Endodermal cell (in vitro differentiated cells): ENCODE measurements around the gene MTMR2. TPM values are rescaled to one million over a fixed set of nuclear protein-coding genes. Genes with fewer than 3 reads are reported as not detected.

Source experiments
- DNase-seq: peaks from one replicate; pipeline ENCODE4 v3.0.0-alpha.2; 2017
- H3K27ac ChIP-seq: 2 replicates; pipeline ENCODE4 v1.5.1; 2013; ENCODE audit warnings: mild to moderate bottlenecking, low read depth, low read length, moderate library complexity
- H3K27me3 ChIP-seq: 2 replicates; pipeline ENCODE4 v1.6.1; 2013; ENCODE audit warnings: mild to moderate bottlenecking, low read length, moderate library complexity; ENCODE audit not compliant: insufficient read depth, control insufficient read depth, poor library complexity, severe bottlenecking
- H3K36me3 ChIP-seq: 2 replicates; pipeline ENCODE4 v1.7.0; 2013; ENCODE audit warnings: mild to moderate bottlenecking, low read length, moderate library complexity; ENCODE audit not compliant: control insufficient read depth, insufficient read depth
- H3K4me1 ChIP-seq: one replicate; pipeline ENCODE4 v1.7.0; 2013; ENCODE audit warnings: low read length; ENCODE audit not compliant: control insufficient read depth, insufficient read depth
- H3K4me3 ChIP-seq: 2 replicates; pipeline ENCODE4 v1.5.1; 2013; ENCODE audit warnings: mild to moderate bottlenecking, low read length, moderate library complexity
- H3K9ac ChIP-seq: 2 replicates; pipeline ENCODE4 v1.6.1; 2013; ENCODE audit warnings: mild to moderate bottlenecking, low read length, moderate library complexity; ENCODE audit not compliant: poor library complexity, severe bottlenecking; ENCODE audit errors: extremely low read depth
- H3K9me3 ChIP-seq: 2 replicates; pipeline ENCODE4 v1.6.1; 2013; ENCODE audit warnings: mild to moderate bottlenecking, low read length, moderate library complexity; ENCODE audit not compliant: control insufficient read depth
- H3K27ac Mint-ChIP-seq: 2 replicates; pipeline ENCODE4 v1.8.0; 2020; ENCODE audit warnings: mixed read lengths
- H3K27me3 Mint-ChIP-seq: 2 replicates; pipeline ENCODE4 v1.8.0; 2021; ENCODE audit warnings: mild to moderate bottlenecking, mixed read lengths; ENCODE audit not compliant: insufficient read depth
- H3K36me3 Mint-ChIP-seq: 2 replicates; pipeline ENCODE4 v1.8.0; 2020; ENCODE audit warnings: low read depth, mixed read lengths
- H3K4me1 Mint-ChIP-seq: 2 replicates; pipeline ENCODE4 v1.8.0; 2020; ENCODE audit warnings: mixed read lengths
- H3K4me3 Mint-ChIP-seq: 2 replicates; pipeline ENCODE4 v1.8.0; 2020; ENCODE audit warnings: mild to moderate bottlenecking, moderate library complexity, mixed read lengths
- H3K9me3 Mint-ChIP-seq: 2 replicates; pipeline ENCODE4 v1.8.0; 2020; ENCODE audit warnings: mild to moderate bottlenecking, mixed read lengths
- CTCF ChIP-seq: fragments of 200-600 bp; sonication (generic); conservative IDR thresholded peaks from 2 replicates; pipeline ENCODE4 v1.5.0; 2021; ENCODE audit warnings: antibody characterized with exemption, mild to moderate bottlenecking
- WGBS, 2 experiments: methylation state at CpG; one replicate each; pipeline versions ENCODE4 v1.1.5 to v1.1.7; 2013; ENCODE audit warnings: missing lambda C conversion rate in 2 of 2, mixed read lengths in 1 of 2; ENCODE audit not compliant: insufficient coverage in 1 of 2, insufficient read length in 1 of 2; 5-methylcytosine and 5-hydroxymethylcytosine counted together
- total RNA-seq, 2 donors: library from RNA; stranded (reverse); fragmentation: NEBNext Ultra II Directional in 1 of 2; extraction: Animal tissue kit (Norgen Biotek cat#: 25700) in 1 of 2; gene quantifications; 2 replicates in 1 of 2; 3 replicates in 1 of 2; pipeline ENCODE4 v1.2.1, GENCODE V29; 2021

The MTMR2 gene
- total RNA-seq, 2 donors from 2014 or later, result 56.9 to 65.8 TPM

- Histone ChIP-seq H3K36me3 (peaks cover 4% of the 10 kb centered on the region), H3K27ac (no peak overlapping the region), H3K4me1 (peaks cover 3% of the 10 kb centered on the region), H3K9me3 (no peaks in the 10 kb centered on the region), H3K4me3 (no peak overlapping the region), H3K27me3 (no peaks in the 10 kb centered on the region), H3K9ac (no peak overlapping the region)
- no peaks in the 10 kb centered on the region for H3K9me3 Mint-ChIP-seq
- H3K4me1 Mint-ChIP-seq, result peaks cover 25% of the 10 kb centered on the region
- no peaks in the 10 kb centered on the region for H3K36me3 Mint-ChIP-seq
- no peaks in the 10 kb centered on the region for H3K27me3 Mint-ChIP-seq
- H3K4me3 Mint-ChIP-seq, result no peak overlapping the region
- no peak for DNase-seq
- peak overlapping the region; percentile 28 for H3K27ac Mint-ChIP-seq
- no peak for TF ChIP-seq CTCF
- WGBS, 2 experiments, result 100% methylated on average over 1 of the region's 1 CpG
These were observed 9.9 kb downstream of the MTMR2 start for GRCh38 chr11:95913830-95914615.

GRCh38 chr11:95912902-95913560 lies 10.9 kb downstream of the MTMR2 start:
- WGBS, 2 experiments, result 95 to 96% methylated on average over 3 to 4 of the region's 4 CpGs
- Mint-ChIP-seq H3K4me1 (peaks cover 25% of the 10 kb centered on the region), H3K27me3 (no peaks in the 10 kb centered on the region), H3K4me3 (no peak overlapping the region), H3K36me3 (no peaks in the 10 kb centered on the region), H3K9me3 (no peaks in the 10 kb centered on the region), H3K27ac (no peak overlapping the region)
- Histone ChIP-seq H3K9ac (no peak overlapping the region), H3K4me1 (peaks cover 3% of the 10 kb centered on the region), H3K27ac (no peak overlapping the region), H3K36me3 (peaks cover 4% of the 10 kb centered on the region), H3K9me3 (no peaks in the 10 kb centered on the region), H3K4me3 (no peak overlapping the region), H3K27me3 (no peaks in the 10 kb centered on the region)
- TF ChIP-seq CTCF, result no peak
- no peak for DNase-seq

- H3K4me1 ChIP-seq, result peaks cover 3% of the 10 kb centered on the region
- peaks cover 24% of the 10 kb centered on the region for H3K4me1 Mint-ChIP-seq
- H3K9me3 ChIP-seq, result no peaks in the 10 kb centered on the region
- no peak overlapping the region for H3K27ac ChIP-seq
- H3K9me3 Mint-ChIP-seq, result no peaks in the 10 kb centered on the region
- no peak for TF ChIP-seq CTCF
- no peak for DNase-seq
- H3K27me3 ChIP-seq, result no peaks in the 10 kb centered on the region
- 92 to 100% methylated on average over 1 to 3 of the region's 3 CpGs for WGBS, 2 experiments
- H3K27me3 Mint-ChIP-seq, result no peaks in the 10 kb centered on the region
- peaks cover 1% of the 10 kb centered on the region for H3K36me3 Mint-ChIP-seq
- no peak overlapping the region for H3K27ac Mint-ChIP-seq
- no peak overlapping the region for H3K9ac ChIP-seq
- no peak overlapping the region for H3K4me3 ChIP-seq
- peaks cover 4% of the 10 kb centered on the region for H3K36me3 ChIP-seq
- no peak overlapping the region for H3K4me3 Mint-ChIP-seq
These were observed 12.5 kb downstream of the MTMR2 start for GRCh38 chr11:95911369-95911759.
